ENCODE data around the gene CMPK1. TPM values are rescaled to one million over a fixed set of nuclear protein-coding genes. Genes with fewer than 3 reads are reported as not detected.

Gene CMPK1
- total RNA-seq, 1 experiment from 2014 or later: 36.3 TPM

- Mint-ChIP-seq H3K4me3 (no peak overlapping the region), H3K36me3 (no peaks in the 10 kb centered on the region), H3K4me1 (no peaks in the 10 kb centered on the region), H3K27me3 (ENCODE audit: low read depth) (no peaks in the 10 kb centered on the region), H3K9me3 (no peaks in the 10 kb centered on the region), H3K27ac (no peak overlapping the region)
- TF ChIP-seq MXD4 (CRISPR knock-in tag; IDR thresholded peaks at IDR 0.05; ENCODE audit: borderline replicate concordance): no peak
- TF ChIP-seq, protein P1, sequence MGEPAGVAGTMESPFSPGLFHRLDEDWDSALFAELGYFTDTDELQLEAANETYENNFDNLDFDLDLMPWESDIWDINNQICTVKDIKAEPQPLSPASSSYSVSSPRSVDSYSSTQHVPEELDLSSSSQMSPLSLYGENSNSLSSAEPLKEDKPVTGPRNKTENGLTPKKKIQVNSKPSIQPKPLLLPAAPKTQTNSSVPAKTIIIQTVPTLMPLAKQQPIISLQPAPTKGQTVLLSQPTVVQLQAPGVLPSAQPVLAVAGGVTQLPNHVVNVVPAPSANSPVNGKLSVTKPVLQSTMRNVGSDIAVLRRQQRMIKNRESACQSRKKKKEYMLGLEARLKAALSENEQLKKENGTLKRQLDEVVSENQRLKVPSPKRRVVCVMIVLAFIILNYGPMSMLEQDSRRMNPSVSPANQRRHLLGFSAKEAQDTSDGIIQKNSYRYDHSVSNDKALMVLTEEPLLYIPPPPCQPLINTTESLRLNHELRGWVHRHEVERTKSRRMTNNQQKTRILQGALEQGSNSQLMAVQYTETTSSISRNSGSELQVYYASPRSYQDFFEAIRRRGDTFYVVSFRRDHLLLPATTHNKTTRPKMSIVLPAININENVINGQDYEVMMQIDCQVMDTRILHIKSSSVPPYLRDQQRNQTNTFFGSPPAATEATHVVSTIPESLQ (CRISPR knock-in tag; IDR thresholded peaks at IDR 0.05): no peak
- no peak for TF ChIP-seq ESRRA (CRISPR knock-in tag; IDR thresholded peaks at IDR 0.05; ENCODE audit: borderline replicate concordance)
- no peak for TF ChIP-seq NR1H2 (CRISPR knock-in tag; IDR thresholded peaks at IDR 0.05)
- TF ChIP-seq, protein P2, sequence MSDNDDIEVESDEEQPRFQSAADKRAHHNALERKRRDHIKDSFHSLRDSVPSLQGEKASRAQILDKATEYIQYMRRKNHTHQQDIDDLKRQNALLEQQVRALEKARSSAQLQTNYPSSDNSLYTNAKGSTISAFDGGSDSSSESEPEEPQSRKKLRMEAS (CRISPR knock-in tag; IDR thresholded peaks at IDR 0.05): no peak
- DNase-seq (ENCODE audit: low spot score): no peak
- POLR2A ChIA-PET: no interaction called here
- CTCF ChIA-PET: interaction anchor here (1.8 kb wide), 1 partner anchor 75 kb away, joined by 7 read pairs; the partner anchor contains the start of gene FOXD2
- no peak for ATAC-seq
Observed at GRCh38 chr1:47362828-47363227, 29.2 kb downstream of the CMPK1 start.

DNA sequence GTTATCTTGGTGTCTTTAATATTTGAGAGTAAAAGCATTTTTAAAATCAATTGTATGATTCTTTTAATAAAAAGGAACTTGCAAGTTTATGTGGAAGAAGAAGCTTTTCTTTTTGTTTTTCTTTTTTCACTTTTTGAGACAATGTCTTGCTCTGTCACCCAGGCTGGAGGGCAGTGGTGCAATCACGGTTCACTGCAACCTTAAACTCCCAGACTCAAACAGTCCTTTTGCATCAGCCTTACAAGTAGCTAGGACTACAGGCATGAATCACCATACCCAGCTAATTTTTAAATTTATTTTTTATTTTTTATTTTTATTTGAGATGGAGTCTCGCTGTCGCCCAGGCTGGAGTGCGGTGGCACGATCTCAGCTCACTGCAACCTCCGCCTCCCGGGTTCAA lies 34.1 kb downstream of the CMPK1 start:
- H3K4me3 Mint-ChIP-seq: no peak overlapping the region
- ATAC-seq (no peak), DNase-seq (ENCODE audit: low spot score) (no peak)
- no peak for TF ChIP-seq SMAD3 (CRISPR knock-in tag; IDR thresholded peaks at IDR 0.05; ENCODE audit: borderline replicate concordance)
- no peak for TF ChIP-seq SOX15 (CRISPR knock-in tag; IDR thresholded peaks at IDR 0.05)
- no peak for TF ChIP-seq ETV6 (CRISPR knock-in tag; IDR thresholded peaks at IDR 0.05)
- no peak for TF ChIP-seq ZNF396 (CRISPR knock-in tag; IDR thresholded peaks at IDR 0.05; ENCODE audit: borderline replicate concordance)
- TF ChIP-seq IRF1 (CRISPR knock-in tag; IDR thresholded peaks at IDR 0.05): no peak
- no peak for TF ChIP-seq HMGA2 (CRISPR knock-in tag; IDR thresholded peaks at IDR 0.05)
- TF ChIP-seq, protein P3, sequence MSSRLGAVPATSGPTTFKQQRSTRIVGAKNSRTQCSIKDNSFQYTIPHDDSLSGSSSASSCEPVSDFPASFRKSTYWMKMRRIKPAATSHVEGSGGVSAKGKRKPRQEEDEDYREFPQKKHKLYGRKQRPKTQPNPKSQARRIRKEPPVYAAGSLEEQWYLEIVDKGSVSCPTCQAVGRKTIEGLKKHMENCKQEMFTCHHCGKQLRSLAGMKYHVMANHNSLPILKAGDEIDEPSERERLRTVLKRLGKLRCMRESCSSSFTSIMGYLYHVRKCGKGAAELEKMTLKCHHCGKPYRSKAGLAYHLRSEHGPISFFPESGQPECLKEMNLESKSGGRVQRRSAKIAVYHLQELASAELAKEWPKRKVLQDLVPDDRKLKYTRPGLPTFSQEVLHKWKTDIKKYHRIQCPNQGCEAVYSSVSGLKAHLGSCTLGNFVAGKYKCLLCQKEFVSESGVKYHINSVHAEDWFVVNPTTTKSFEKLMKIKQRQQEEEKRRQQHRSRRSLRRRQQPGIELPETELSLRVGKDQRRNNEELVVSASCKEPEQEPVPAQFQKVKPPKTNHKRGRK (CRISPR knock-in tag; IDR thresholded peaks at IDR 0.05; ENCODE audit: borderline replicate concordance): no peak
- TF ChIP-seq, protein P4, sequence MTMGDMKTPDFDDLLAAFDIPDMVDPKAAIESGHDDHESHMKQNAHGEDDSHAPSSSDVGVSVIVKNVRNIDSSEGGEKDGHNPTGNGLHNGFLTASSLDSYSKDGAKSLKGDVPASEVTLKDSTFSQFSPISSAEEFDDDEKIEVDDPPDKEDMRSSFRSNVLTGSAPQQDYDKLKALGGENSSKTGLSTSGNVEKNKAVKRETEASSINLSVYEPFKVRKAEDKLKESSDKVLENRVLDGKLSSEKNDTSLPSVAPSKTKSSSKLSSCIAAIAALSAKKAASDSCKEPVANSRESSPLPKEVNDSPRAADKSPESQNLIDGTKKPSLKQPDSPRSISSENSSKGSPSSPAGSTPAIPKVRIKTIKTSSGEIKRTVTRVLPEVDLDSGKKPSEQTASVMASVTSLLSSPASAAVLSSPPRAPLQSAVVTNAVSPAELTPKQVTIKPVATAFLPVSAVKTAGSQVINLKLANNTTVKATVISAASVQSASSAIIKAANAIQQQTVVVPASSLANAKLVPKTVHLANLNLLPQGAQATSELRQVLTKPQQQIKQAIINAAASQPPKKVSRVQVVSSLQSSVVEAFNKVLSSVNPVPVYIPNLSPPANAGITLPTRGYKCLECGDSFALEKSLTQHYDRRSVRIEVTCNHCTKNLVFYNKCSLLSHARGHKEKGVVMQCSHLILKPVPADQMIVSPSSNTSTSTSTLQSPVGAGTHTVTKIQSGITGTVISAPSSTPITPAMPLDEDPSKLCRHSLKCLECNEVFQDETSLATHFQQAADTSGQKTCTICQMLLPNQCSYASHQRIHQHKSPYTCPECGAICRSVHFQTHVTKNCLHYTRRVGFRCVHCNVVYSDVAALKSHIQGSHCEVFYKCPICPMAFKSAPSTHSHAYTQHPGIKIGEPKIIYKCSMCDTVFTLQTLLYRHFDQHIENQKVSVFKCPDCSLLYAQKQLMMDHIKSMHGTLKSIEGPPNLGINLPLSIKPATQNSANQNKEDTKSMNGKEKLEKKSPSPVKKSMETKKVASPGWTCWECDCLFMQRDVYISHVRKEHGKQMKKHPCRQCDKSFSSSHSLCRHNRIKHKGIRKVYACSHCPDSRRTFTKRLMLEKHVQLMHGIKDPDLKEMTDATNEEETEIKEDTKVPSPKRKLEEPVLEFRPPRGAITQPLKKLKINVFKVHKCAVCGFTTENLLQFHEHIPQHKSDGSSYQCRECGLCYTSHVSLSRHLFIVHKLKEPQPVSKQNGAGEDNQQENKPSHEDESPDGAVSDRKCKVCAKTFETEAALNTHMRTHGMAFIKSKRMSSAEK (CRISPR knock-in tag; IDR thresholded peaks at IDR 0.05; ENCODE audit: borderline replicate concordance): no peak
- TF ChIP-seq FOXJ3 (CRISPR knock-in tag; IDR thresholded peaks at IDR 0.05; ENCODE audit: borderline replicate concordance): no peak
- no peak for TF ChIP-seq CREB1 (CRISPR knock-in tag; IDR thresholded peaks at IDR 0.05)
- TF ChIP-seq TP53 (CRISPR knock-in tag; IDR thresholded peaks at IDR 0.05): no peak
- TF ChIP-seq NFYB (CRISPR knock-in tag; conservative IDR thresholded peaks at IDR 0.05; ENCODE audit: low read depth): no peak
- no peak for TF ChIP-seq AR (CRISPR knock-in tag; IDR thresholded peaks at IDR 0.05)
- TF ChIP-seq FOXP1 (CRISPR knock-in tag; IDR thresholded peaks at IDR 0.05; ENCODE audit: borderline replicate concordance): no peak
- no peak for TF ChIP-seq RORB (CRISPR knock-in tag; IDR thresholded peaks at IDR 0.05)
- H3K27me3 Mint-ChIP-seq (ENCODE audit: low read depth): no peaks in the 10 kb centered on the region
- H3K4me1 Mint-ChIP-seq: no peaks in the 10 kb centered on the region
- ChIA-PET CTCF (interaction anchor here (1.3 kb wide), 1 partner anchor 189 kb away, joined by 3 read pairs; no protein-coding TSS in a partner anchor), POLR2A (no interaction called here)
- no peak overlapping the region for H3K27ac Mint-ChIP-seq
- peaks cover 18% of the 10 kb centered on the region for H3K36me3 Mint-ChIP-seq
- no peaks in the 10 kb centered on the region for H3K9me3 Mint-ChIP-seq

Data from WTC11 (cell line).